ENCODE results near the gene DENND6A. TPM values are rescaled to one million over a fixed set of nuclear protein-coding genes. Genes with fewer than 3 reads are reported as not detected.
A peak's percentile ranks its signal among the peaks of the same experiment; 100 is the strongest.

The DENND6A gene
- total and polyA plus RNA-seq, 2 of the 8 experiments (the other 6 are each of a cell fraction or from before 2014, with no cell fraction given) = 7.8 to 14.8 TPM

- H3K56ac ChIP-seq (replicated peaks; ENCODE audit: insufficient read length, low read depth, low read length) = no peak overlapping the region
- no peak overlapping the region for H2AK5ac ChIP-seq (ENCODE audit: low read depth, low read length)
- no peak overlapping the region for H2BK20ac ChIP-seq (ENCODE audit: low read length)
- no peak overlapping the region for H3K4ac ChIP-seq (replicated peaks; ENCODE audit: insufficient read length, low read depth, low read length)
- peaks cover 0 to 5% of the 10 kb centered on the region in 2 experiments for H4K20me1 ChIP-seq (replicated peaks in 1 of 2; ENCODE audit: control insufficient read depth in 1 of 2, insufficient read depth in 2 of 2, low read length in 2 of 2)
- DNase-seq (ENCODE audit: low read depth in 1 of 2, low spot score in 2 of 2) (peak in 1 of 2 experiments; percentile 25), FAIRE-seq (no peak)
- no peak overlapping the region for H3K4me3 ChIP-seq (ENCODE audit: extremely low read depth in 1 of 4, insufficient read depth in 2 of 4, low read depth in 3 of 4, low read length in 4 of 4)
- H3K4me2 ChIP-seq (ENCODE audit: insufficient read depth in 1 of 2, low read depth in 2 of 2, low read length in 2 of 2) = no peak overlapping the region
- no peaks in the 10 kb centered on the region; the same call in 1 of the 2 replicates for H3K79me1 ChIP-seq (ENCODE audit: low read depth, low read length)
- CTCF ChIA-PET (ENCODE audit: partially characterized antibody) = interaction anchor here (0.6 to 1.0 kb wide), 3 partner anchors 13 to 280 kb away, joined by 3 to 4 read pairs (median 3); no protein-coding TSS in a partner anchor
- TF ChIP-seq NANOG (IDR thresholded peaks at IDR 0.05; ENCODE audit: insufficient read depth, low read depth, low read length, poor library complexity, severe bottlenecking) (no peak), E2F6 (IDR thresholded peaks at IDR 0.05) (no peak), RAD21 (IDR thresholded peaks at IDR 0.05 in 1 of 2, conservative IDR thresholded peaks at IDR 0.05 in 1 of 2; ENCODE audit: low read depth in 2 of 2, low read length in 2 of 2) (peak; percentile 38 to 50), KDM4A (IDR thresholded peaks at IDR 0.05; ENCODE audit: low read depth, low read length, severe bottlenecking) (no peak), CTCF (IDR thresholded peaks at IDR 0.05; ENCODE audit: control extremely low read depth in 1 of 3, insufficient read depth in 1 of 3, low read depth in 1 of 3, low read length in 3 of 3) (peak in 1 of 3 experiments; percentile 25; a peak in 1 of 4 replicates)
- no peak overlapping the region for H3K27ac ChIP-seq (ENCODE audit: low read depth, low read length)
- POLR2A ChIA-PET (ENCODE audit: partially characterized antibody) = interaction anchor here (0.9 to 1.7 kb wide), 2 partner anchors 14 to 15 kb away, joined by 3 read pairs; no protein-coding TSS in a partner anchor
- H2BK5ac ChIP-seq (ENCODE audit: low read depth, low read length) = no peak overlapping the region
- no peak overlapping the region for H4K8ac ChIP-seq (ENCODE audit: extremely low read depth, insufficient read depth, low read length)
- no peak overlapping the region for H2AFZ ChIP-seq (ENCODE audit: low read length)
- H3K9ac ChIP-seq (replicated peaks in 1 of 4; ENCODE audit: extremely low read depth in 1 of 4, low read depth in 3 of 4, low read length in 3 of 4) = no peak overlapping the region
- no peak overlapping the region for H3K18ac ChIP-seq (ENCODE audit: extremely low read depth, low read length)
- H2BK15ac ChIP-seq (ENCODE audit: low read length) = no peak overlapping the region
- H3K4me1 ChIP-seq (replicated peaks in 1 of 4; ENCODE audit: control insufficient read depth in 3 of 4, insufficient read depth in 4 of 4, low read length in 3 of 4) = no peaks in the 10 kb centered on the region
- H3K23ac ChIP-seq (ENCODE audit: insufficient read length) = no peak overlapping the region
- H3K79me2 ChIP-seq (ENCODE audit: control insufficient read depth in 1 of 2, insufficient read depth in 2 of 2, low read length in 2 of 2) = peaks cover 0 to 68% of the 10 kb centered on the region in 2 experiments; a peak in 3 of 4 replicates
- no peaks in the 10 kb centered on the region for H3K27me3 ChIP-seq (replicated peaks in 1 of 4; ENCODE audit: control insufficient read depth in 3 of 4, extremely low read depth in 1 of 4, insufficient read depth in 3 of 4, low read length in 3 of 4)
- peaks cover 0 to 39% (median 8%) of the 10 kb centered on the region in 4 experiments; a peak in 5 of 8 replicates for H3K36me3 ChIP-seq (ENCODE audit: control insufficient read depth in 2 of 4, insufficient read depth in 4 of 4, low read length in 3 of 4)
- H3K9me3 ChIP-seq (ENCODE audit: insufficient read depth in 2 of 2, low read depth in 1 of 2, low read length in 1 of 2) = no peaks in the 10 kb centered on the region
- no peaks in the 10 kb centered on the region for H3K23me2 ChIP-seq (ENCODE audit: low read depth, low read length)
- no peak overlapping the region for H4K5ac ChIP-seq (ENCODE audit: insufficient read length, low read depth, low read length)
- no peak overlapping the region for H2BK12ac ChIP-seq (ENCODE audit: low read depth, low read length)
- WGBS, 2 experiments (ENCODE audit: extremely low coverage in 1 of 2, insufficient coverage in 1 of 2, insufficient read length in 1 of 2, insufficient replicate concordance in 2 of 2, low coverage in 1 of 2, low lambda C conversion rate in 2 of 2, missing lambda C conversion rate in 1 of 2) = 96% methylated on average over 7 of the region's 7 CpGs; no CpG with 5 or more reads in 1 of the 2 experiments
- no peak overlapping the region for H4K91ac ChIP-seq (replicated peaks; ENCODE audit: insufficient read length, low read length)
- no peak overlapping the region for H3K14ac ChIP-seq (ENCODE audit: insufficient read length)
- H2BK120ac ChIP-seq (replicated peaks; ENCODE audit: low read depth, low read length) = no peak overlapping the region
These were observed 110.3 kb downstream of the DENND6A start for GRCh38 chr3:57582474-57583168.
